ENCODE measurements around the gene CRAMP1.

DNA sequence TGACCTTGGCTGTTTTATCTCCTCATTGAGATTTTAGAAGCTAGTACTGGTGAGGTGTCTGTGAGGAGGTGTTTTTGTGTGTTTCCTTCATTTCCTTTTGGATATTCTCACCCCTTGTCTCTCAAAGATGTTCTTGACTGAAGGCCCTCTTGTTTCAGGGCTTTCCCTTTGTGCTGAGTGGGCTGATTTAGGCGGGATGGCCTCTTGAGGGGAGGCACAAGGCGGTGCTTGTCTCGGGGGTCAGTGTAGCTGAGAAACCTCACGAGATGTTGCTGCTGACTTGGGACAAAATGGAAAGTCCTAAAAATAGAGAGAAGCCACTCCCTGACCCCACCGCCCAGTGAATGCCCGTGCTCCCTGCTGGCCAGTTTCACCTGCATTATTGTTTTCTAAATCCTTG, 14.2 kb downstream of the CRAMP1 start:
- TF ChIP-seq CTCF (IDR thresholded peaks at IDR 0.05): no peak
- no peak for TF ChIP-seq POLR2A (IDR thresholded peaks at IDR 0.05)
